SKM-1 (cell line): Measurements from ENCODE around the gene M6PR.
"Not testable (repeated sequence)": the region's sequence is repeated elsewhere in the genome, so short reads cannot be mapped to it uniquely, and the experiment has no call there.

Experiments
- DNase-seq: peaks from one replicate; lab custom pipeline; 2025; ENCODE audit not compliant: unreplicated experiment; lab: John Stamatoyannopoulos, UW

Gene M6PR

DNA sequence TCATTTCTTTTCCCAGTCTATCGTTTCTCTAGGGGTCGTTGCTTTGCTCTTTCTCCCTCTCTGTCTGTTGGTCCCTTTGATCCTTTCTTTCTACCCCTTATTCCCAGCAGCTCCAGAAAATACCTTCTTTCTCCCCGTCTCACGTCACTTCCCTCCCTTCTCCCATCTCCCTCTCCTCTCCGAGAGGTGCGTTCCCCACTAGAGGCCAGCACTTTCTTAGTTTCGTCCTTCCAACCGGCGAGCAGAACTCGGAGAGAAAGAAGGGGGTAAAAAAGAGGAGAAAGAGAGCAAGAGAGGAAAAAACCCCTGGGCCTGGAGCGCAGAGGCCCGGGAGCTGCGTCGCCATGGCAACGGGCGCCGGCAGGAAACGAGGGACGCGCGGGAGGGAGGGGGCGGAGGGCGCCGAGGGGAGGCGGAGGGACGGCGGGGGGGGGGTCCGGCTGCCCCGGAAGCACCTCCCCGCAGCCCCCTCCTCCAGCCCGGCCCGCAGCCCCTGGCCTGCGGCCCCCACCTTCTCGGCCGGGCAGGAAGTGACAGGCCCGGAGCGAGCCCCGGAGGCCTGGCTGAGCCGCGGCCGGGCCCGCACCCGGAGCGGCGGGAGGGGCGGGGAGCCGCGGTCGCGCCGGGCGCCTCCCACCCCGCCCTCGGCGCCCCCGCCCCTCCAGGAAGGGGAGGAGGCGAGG is 35.3 kb downstream of the M6PR start, which contains the start of gene PHC1:
TSS of gene PHC1 (plus strand) at position 477 of the 683 bp plus-strand sequence. CDS start 3,169 bp downstream, outside the sequence.
- not testable (repeated sequence) for DNase-seq

DNA sequence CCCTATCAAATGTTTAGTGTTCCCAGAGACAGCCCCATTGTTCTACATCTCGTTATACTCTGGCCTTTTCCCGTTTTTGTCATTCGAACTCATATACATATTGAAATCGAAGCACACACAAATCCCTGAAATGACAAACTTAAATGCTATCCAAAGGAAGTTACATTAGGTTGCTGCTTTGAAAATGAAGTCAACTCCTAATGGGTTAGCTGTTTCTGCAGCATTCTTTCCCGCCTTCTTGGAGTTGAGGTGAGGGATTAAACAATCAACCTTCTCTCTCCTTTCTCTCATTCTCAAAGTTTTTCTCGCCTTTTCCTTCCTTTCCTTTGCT is 35.8 kb downstream of the M6PR start:
- no peak for DNase-seq

DNA sequence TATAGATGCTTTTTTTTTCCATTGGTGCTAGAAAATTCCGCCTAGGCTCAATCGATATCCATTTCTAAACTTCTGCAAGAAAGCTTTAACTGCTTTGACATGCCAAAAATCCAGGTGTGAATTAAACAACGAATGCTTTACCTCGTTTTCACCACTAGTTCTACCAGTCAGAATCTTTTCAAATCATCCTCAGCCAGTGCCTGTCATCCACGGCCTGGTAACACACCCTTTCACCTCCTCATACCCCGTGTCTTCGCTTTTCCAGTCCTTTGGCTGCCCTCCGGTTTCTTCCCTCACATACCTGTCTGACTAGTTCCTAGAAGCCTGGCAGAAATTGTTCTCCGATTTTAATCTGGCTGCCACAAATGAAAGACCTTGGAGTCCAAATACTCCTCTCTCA is 36.5 kb downstream of the M6PR start:
- no peak for DNase-seq

DNA sequence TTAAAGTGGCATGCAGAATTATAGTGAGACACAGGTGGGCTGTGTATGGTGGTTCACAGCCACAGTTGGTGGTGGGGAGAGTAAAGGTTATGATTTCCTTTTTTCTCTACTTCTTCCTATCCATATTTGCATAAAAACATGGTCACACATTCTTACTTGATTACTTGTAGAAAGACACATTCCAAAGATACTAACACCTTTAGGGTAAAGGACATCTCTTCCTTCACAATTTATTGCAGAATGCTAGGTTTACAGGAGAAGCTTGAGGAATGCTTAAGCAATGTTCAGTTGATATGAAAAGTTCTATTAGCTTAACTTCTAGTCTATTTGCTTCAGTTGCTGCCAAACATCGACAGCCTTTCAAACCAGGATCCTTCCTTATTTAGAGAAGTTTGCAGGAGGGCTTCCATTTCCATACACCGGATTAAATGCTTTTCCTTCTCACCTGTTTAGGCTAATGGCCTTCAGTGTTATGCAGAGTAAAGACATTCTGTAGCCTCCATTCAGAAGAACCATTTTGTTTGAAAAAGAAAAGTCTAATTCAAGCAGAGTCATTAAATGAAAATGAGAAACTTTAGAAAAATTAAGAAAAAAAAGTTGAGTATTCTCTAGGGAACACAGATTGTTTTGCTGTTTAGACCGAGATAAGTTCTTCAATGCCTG is 37.7 kb downstream of the M6PR start:
- no peak for DNase-seq

DNA sequence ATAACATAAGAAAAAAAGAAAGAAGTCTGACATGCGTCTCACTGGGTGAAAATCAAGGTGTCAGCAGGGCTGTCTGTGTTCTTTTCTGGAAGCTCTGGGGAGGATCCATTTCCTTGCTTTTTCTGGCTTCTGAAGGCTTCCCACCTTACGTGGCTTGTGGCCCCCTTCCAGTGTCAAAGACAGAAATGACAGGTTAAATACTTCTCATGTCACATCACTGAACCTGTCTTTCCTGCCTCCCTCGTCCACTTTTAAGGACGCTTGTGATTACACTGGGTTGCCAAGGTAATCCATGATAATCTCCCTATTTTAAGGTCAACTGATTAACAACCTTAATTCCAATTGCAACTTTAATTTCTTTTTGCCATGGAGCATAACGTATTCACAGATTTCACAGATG is 39.7 kb downstream of the M6PR start:
- DNase-seq = no peak

DNA sequence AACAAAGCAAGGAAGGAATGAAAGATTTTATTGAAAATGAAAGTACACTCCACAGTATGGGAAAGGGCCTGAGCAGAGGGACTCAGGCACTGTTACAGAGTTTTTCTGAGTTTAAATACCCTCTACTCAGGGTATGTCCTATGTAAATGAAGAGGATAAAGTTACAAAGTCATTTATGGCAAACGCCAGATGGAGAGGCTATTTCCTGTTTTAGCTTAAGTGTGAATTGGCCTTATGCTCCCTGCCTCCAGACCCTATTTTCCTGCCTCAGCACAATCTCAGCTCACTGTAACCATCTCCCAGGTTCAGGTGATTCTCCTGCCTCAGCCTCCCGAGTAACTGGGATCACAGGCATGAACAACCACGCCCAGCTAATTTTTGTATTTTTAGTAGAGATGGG is 41.9 kb downstream of the M6PR start:
- DNase-seq = no peak

DNA sequence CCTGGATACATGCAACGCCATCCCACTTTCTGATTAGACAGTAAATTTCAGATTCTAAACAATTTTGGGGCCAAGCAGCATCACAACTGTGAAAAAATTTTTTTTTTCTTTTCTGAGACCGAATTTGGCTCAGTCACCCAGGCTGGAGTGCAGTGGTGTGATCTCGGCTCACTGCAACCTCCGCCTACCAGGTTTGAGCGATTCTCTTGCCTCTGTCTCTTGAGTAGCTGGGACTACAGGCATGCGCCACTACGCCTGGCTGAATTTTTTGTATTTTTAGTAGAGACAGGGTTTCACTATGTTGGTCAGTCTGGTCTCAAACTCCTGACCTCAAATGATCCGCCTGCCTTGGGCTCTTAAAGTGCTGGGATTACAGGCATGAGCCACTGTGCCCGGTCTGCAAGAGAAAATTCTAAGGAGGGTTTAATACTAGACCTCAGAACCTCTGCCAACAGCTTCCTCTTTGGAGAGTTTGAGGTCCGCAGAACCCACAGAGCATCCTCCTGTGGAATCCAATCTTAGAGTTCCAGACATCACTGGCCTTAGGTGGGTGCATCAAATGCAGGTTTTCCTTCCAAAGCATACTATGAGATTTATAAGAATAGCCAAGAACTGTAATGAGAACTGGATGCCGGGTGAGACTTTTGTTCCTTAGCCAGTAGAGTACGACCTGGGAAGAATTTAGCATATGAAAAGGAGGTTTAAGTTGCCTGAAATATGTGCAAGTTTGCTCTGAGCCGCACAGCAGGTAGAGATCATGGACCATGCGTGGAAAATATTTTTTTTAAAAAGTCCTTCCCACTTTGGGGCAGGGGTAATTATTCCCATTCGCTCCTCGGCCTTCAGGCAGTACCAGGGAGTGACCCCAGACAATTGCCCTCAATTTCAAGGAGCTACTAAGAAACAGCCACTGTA is 42.9 kb downstream of the M6PR start:
- DNase-seq = no peak

DNA sequence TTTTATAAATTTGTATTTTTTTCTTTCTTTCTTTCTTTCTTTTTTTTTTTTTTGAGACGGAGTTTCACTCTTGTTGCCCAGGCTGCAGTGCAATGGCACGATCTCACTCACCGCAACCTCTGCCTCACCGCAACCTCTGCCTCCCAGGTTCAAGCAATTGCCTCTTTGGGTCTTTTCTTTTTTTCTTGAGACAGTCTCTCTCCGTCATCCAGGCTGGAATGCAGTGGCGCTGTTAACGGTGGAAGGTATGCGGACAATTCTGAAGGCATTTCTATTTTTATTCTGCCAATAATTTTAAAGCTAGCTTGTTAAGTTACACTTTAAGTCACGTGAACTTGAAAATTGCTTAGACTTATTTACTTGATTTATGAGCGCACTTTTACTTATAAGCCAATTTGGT is 43.9 kb downstream of the M6PR start:
- no peak for DNase-seq

DNA sequence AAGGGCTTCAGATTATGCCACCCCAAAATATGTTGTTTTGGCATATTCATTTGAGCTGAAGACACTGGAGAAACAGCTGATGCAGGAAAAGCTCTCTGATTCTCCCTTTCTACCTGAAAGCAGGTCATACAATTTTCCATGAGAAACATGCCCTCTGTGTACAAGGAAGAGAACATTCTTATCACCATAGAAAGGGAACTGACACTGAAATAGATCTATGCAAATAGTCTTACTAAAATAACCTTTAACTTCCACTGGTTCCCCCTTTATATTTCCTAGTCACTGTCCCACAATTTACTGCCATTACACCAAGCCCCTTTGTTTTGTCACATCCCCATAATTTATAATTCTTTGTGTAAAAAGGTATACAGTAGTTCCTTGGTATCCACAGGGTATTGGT is 44.8 kb downstream of the M6PR start:
- DNase-seq = no peak

DNA sequence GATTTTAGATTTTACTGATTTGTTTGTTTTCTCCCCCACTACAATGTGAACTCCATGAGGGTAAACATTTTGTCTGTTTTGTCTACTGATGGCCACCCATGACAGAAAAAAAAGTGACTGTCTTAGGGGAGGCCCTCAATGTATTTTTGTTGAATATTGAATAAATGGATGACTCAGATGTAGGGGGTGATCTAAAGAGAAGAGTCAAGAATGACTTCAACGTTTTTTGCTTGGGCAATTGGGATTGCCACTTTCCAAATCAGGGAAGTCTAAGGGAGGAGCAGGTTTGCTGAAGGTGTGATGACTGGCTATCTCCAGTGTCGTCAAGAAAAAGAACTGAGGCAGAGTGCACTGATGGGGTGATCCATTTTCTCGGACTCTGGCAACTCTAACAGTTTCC is 45.8 kb downstream of the M6PR start:
- no peak for DNase-seq

DNA sequence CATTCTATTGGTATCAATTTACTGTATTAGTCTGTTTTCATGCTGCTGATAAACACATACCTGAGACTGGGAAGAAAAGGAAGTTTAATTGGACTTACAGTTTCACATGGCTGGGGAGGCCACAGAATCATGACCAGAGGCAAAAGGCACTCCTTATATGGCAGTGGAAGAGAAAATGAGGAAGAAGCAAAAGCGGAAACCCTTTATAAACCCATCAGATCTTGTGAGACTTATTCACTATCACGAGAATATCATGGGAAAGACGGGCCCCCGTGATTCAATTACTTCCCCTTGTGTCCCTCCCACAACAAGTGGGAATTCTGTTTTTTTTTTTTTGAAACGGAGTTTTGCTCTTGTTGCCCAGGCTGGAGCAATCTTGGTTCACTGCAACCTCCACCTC is 46.7 kb downstream of the M6PR start:
- peak; percentile 16 for DNase-seq

DNA sequence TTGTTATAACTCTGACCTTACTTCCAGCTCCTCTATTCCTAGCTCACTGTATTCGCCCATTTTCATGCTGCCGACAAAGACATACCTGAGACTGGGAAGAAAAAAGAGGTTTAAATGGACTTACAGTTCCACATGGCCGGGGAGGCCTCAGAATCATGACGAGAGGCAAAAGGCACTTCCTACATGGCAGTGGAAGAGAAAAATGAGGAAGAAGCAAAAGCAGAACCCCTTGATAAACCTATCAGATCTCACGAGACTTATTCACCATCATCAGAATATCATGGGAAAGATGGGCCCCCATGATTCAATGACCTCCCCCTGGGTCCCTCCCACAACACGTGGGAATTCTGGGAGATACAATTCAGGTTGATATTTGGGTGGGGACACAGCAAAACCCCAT is 49.6 kb downstream of the M6PR start:
- no peak for DNase-seq

DNA sequence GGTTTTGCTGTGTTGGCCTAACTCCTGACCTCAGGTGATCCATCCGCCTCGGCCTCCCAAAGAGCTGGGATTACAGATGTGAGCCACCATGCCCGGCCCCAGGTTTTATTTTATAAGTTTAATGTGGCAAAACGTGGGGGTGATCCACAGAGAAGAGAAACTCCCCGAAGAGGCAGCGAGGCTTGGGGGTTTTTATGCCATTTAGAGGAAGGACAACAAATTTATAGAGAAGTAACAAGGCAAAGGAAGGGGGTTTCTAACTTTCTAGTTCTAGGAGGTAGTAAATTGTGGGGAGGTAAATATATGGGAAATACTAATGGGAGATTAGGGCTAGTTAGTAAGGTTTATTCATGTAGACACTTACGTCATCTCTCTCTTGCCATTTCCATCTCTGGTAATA is 52.4 kb downstream of the M6PR start:
- no peak for DNase-seq

DNA sequence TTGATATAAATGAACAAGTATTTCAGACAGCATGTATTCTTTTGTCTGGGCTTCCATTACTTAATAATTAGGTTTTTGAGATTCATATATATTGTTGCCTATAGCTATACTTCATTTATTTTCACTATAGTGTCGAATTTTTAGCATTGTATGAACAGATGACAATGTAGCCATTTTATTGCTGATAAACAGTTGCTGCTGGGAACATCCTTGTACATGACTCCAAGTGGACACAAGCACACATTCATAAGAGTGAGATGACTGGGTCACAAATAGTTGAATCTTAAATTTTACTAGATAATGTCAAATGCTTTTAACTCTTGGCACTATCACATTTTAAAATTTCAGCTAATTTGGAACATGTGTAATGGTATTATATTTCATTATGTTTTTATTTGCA is 54.5 kb downstream of the M6PR start:
- no peak for DNase-seq

DNA sequence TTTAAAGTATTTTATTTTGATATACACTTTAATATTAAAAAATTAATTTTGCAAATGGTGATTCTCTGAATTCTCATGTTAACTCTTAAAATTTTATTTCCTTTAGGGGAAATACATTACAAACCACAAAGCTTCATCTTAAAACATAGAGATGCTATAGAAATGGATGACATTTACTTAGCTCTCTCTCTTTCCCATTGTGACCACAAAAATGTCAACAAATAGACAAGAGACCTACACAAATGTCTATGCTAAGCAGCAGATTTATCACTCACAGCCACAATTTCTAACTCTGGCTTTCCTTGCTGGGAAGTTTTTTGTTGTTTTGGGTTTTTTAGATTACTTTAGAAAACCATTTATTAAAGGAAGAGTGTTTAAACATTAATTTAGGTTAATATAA is 55.1 kb downstream of the M6PR start:
- no peak for DNase-seq

DNA sequence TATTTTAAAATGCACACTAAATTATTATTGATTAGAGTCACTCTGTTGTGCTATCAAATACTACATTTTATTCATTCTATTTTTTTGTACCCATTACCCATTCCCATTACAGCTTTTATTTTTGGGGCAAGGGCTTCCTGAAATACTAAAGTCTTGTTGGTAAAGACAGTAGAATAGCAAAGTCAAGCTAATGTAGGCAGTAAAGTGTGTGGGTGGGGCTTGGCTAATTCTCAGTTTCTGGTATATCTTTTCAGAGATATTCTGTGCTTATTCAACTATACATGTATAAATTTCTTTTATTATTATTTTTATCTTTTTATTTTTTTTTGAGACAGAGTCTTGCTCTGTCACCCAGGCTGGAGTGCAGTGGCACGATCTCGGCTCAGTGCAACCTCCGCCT is 57.5 kb downstream of the M6PR start:
- DNase-seq = no peak
